HUES6 (cell line): ENCODE data around the gene SNTB2.

ENCODE experiments used
- H3K27ac ChIP-seq: 2 replicates; pipeline ENCODE4 v1.7.0; 2013; ENCODE audit warnings: low read depth, mild to moderate bottlenecking, low read length, inconsistent platforms
- H3K27me3 ChIP-seq: 2 replicates; pipeline ENCODE4 v1.6.1; 2013; ENCODE audit warnings: low read length; ENCODE audit not compliant: control insufficient read depth, insufficient read depth
- H3K36me3 ChIP-seq: 2 replicates; pipeline ENCODE4 v1.6.1; 2013; ENCODE audit warnings: low read length; ENCODE audit not compliant: control insufficient read depth, insufficient read depth
- H3K4me1 ChIP-seq: 2 replicates; pipeline ENCODE4 v1.6.1; 2013; ENCODE audit warnings: low read length; ENCODE audit not compliant: control insufficient read depth, insufficient read depth
- H3K4me3 ChIP-seq: 2 replicates; pipeline ENCODE4 v1.5.1; 2013; ENCODE audit warnings: low read depth, low read length
- H3K9ac ChIP-seq: one replicate; pipeline ENCODE4 v1.6.1; 2013; ENCODE audit warnings: mild to moderate bottlenecking, low read length
- H3K9me3 ChIP-seq: 2 replicates; pipeline ENCODE4 v1.6.1; 2013; ENCODE audit warnings: low read depth, low read length; ENCODE audit not compliant: control insufficient read depth, insufficient read depth

Gene SNTB2

DNA sequence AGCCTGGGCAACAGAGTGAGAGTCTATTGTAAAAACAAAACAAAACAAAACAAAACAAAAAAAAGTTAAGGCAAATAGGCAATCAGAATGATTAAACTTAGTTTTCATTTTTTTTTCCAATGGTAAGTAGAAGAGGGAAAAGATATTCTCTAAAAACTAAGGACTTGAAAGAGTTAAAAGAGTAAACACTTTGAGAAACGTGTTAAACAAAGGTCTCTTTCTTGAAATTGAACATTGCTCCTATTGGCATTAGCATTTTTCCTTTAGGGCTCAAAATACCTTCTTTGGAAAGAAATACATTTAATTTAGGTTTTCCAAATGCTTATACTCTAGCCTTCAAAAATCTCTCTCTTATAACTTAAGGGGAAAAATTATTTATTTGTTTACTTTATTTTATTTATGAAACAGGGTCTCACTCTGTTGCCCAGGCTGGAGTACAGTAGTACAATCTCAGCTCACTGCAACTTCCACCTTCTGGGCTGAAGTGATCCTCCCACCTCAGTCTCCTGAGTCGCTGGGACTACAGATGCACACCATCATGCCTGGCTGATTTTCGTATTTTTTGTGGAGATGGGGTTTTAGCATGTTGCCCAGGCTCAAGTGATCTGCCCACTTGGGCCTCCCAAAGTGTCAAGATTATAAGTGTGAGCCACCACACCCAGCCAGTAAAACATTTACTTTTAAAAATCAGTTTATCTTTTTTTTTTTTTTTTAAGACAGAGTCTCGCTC, 79.5 kb downstream of the SNTB2 start:
- Histone ChIP-seq H3K27ac (no peak overlapping the region), H3K9me3 (no peaks in the 10 kb centered on the region), H3K36me3 (peaks cover 21% of the 10 kb centered on the region), H3K4me1 (no peaks in the 10 kb centered on the region), H3K27me3 (no peaks in the 10 kb centered on the region), H3K4me3 (no peak overlapping the region), H3K9ac (no peak overlapping the region)

DNA sequence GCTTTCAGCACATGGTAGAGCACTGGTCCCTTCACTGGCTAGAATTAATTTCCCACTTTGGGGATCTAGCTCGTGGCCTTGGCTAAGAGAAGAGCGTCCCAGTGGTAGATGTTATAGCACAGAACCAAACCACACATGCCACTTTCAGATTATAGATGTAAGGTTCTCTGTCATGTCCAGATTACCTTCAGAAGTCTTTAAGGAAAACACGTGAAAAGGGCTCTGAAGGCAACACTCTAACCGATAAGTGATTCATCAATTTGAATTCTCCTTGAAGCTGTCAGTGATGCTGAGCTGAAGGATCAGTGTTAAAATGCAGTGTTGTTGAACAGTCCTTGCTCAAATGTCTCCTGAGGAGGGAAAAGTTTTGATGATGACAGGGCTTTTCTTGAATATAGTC, 80.7 kb downstream of the SNTB2 start:
- Histone ChIP-seq H3K27me3 (no peaks in the 10 kb centered on the region), H3K9me3 (no peaks in the 10 kb centered on the region), H3K9ac (no peak overlapping the region), H3K4me3 (no peak overlapping the region), H3K4me1 (no peaks in the 10 kb centered on the region), H3K36me3 (peaks cover 18% of the 10 kb centered on the region), H3K27ac (no peak overlapping the region)

- H3K27ac ChIP-seq, result no peak overlapping the region
- H3K4me1 ChIP-seq, result no peaks in the 10 kb centered on the region
- no peak overlapping the region for H3K4me3 ChIP-seq
- no peaks in the 10 kb centered on the region for H3K9me3 ChIP-seq
- no peaks in the 10 kb centered on the region for H3K27me3 ChIP-seq
- H3K36me3 ChIP-seq, result peaks cover 17% of the 10 kb centered on the region
- H3K9ac ChIP-seq, result no peak overlapping the region
Measured at GRCh38 chr16:69270395-69270794, 83.4 kb downstream of the SNTB2 start.

DNA sequence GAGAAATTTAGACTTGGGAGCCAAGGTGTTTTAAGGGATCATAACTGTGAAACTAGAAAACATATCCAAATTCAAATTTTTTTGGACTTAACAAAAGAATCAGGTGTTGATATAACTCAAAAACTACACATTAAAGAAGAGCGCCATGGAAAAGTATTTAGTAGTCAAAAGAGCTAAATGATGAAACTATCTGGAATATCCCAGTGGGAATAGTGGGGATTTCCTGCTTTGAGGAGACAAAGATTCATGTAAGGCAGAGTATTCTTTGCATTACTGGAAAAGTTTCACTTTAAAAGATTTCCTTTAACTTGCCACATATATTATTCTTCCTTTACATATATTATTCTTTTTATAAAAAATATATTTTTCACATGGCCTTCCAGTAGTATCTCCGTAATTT, 83.9 kb downstream of the SNTB2 start:
- H3K27ac ChIP-seq, result no peak overlapping the region
- H3K4me1 ChIP-seq, result no peaks in the 10 kb centered on the region
- no peaks in the 10 kb centered on the region for H3K9me3 ChIP-seq
- no peak overlapping the region for H3K4me3 ChIP-seq
- H3K9ac ChIP-seq, result no peak overlapping the region
- H3K36me3 ChIP-seq, result peaks cover 17% of the 10 kb centered on the region
- H3K27me3 ChIP-seq, result no peaks in the 10 kb centered on the region

DNA sequence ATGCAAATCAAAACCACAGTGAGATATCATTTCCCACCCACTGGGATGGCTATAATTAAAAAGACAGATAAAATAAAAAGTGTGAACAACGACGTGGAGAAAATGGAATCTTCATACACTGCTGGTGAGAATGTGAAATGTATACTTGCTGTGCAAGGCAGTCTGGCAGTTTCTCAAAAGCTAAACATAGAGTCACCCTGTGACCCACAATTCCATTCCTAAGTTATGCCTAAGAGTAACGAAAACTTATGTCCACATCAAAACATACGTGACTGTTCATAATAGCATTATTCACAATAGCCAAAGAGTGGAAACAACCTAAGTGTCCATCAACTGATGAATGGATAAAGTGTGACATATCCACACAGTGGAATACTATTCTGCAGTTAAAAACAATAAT, 86.0 kb downstream of the SNTB2 start:
- no peaks in the 10 kb centered on the region for H3K4me1 ChIP-seq
- H3K9ac ChIP-seq, result no peak overlapping the region
- H3K27me3 ChIP-seq, result no peaks in the 10 kb centered on the region
- peaks cover 17% of the 10 kb centered on the region for H3K36me3 ChIP-seq
- H3K9me3 ChIP-seq, result no peaks in the 10 kb centered on the region
- H3K27ac ChIP-seq, result no peak overlapping the region
- no peak overlapping the region for H3K4me3 ChIP-seq

- H3K27ac ChIP-seq, result no peak overlapping the region
- H3K36me3 ChIP-seq, result peaks cover 15% of the 10 kb centered on the region
- H3K4me1 ChIP-seq, result no peaks in the 10 kb centered on the region
- H3K9me3 ChIP-seq, result no peaks in the 10 kb centered on the region
- no peak overlapping the region for H3K9ac ChIP-seq
- no peaks in the 10 kb centered on the region for H3K27me3 ChIP-seq
- no peak overlapping the region for H3K4me3 ChIP-seq
Measured at GRCh38 chr16:69274699-69275235, 87.8 kb downstream of the SNTB2 start.

GRCh38 chr16:69276148-69277115, 89.5 kb downstream of the SNTB2 start:
- H3K4me3 ChIP-seq, result no peak overlapping the region
- no peaks in the 10 kb centered on the region for H3K27me3 ChIP-seq
- H3K27ac ChIP-seq, result no peak overlapping the region
- H3K9me3 ChIP-seq, result no peaks in the 10 kb centered on the region
- H3K9ac ChIP-seq, result no peak overlapping the region
- H3K4me1 ChIP-seq, result no peaks in the 10 kb centered on the region
- peaks cover 6% of the 10 kb centered on the region; the same call in 1 of the 2 replicates for H3K36me3 ChIP-seq

GRCh38 chr16:69277413-69277812, 90.4 kb downstream of the SNTB2 start:
- Histone ChIP-seq H3K4me3 (no peak overlapping the region), H3K9ac (no peak overlapping the region), H3K9me3 (no peaks in the 10 kb centered on the region), H3K36me3 (peaks cover 6% of the 10 kb centered on the region; the same call in 1 of the 2 replicates), H3K27ac (no peak overlapping the region), H3K4me1 (no peaks in the 10 kb centered on the region), H3K27me3 (no peaks in the 10 kb centered on the region)

GRCh38 chr16:69283851-69284250, 96.9 kb downstream of the SNTB2 start:
- no peak overlapping the region for H3K4me3 ChIP-seq
- H3K4me1 ChIP-seq, result no peaks in the 10 kb centered on the region
- H3K27me3 ChIP-seq, result no peaks in the 10 kb centered on the region
- no peak overlapping the region for H3K27ac ChIP-seq
- no peak overlapping the region for H3K9ac ChIP-seq
- H3K9me3 ChIP-seq, result no peaks in the 10 kb centered on the region
- peaks cover 9% of the 10 kb centered on the region for H3K36me3 ChIP-seq

- H3K9ac ChIP-seq, result no peak overlapping the region
- H3K36me3 ChIP-seq, result peaks cover 9% of the 10 kb centered on the region
- H3K4me1 ChIP-seq, result no peaks in the 10 kb centered on the region
- H3K27me3 ChIP-seq, result no peaks in the 10 kb centered on the region
- H3K27ac ChIP-seq, result no peak overlapping the region
- H3K4me3 ChIP-seq, result no peak overlapping the region
- no peaks in the 10 kb centered on the region for H3K9me3 ChIP-seq
Measured at GRCh38 chr16:69285240-69285639, 98.3 kb downstream of the SNTB2 start.
